Panc1 (cell line): ENCODE measurements around the gene WWTR1.

Experiments
- POLR2AphosphoS5 ChIP-seq: IDR thresholded peaks from 2 replicates; pipeline ENCODE4 v1.6.1; 2012; ENCODE audit warnings: mild to moderate bottlenecking, low read depth, low read length, moderate library complexity
- SIN3A ChIP-seq: IDR thresholded peaks from 2 replicates; pipeline ENCODE4 v1.6.1; 2012; ENCODE audit warnings: low read depth, mild to moderate bottlenecking, low read length, moderate library complexity, borderline replicate concordance; ENCODE audit not compliant: insufficient read depth
- TCF7L2 ChIP-seq: IDR thresholded peaks from 2 replicates; pipeline ENCODE4 v1.6.1; 2011; ENCODE audit warnings: mild to moderate bottlenecking, low read depth, low read length, inconsistent platforms
- TF ChIP-seq, protein P1 (sequence below): fragments of 450-650 bp; IDR thresholded peaks from 2 replicates; pipeline ENCODE4 v1.5.1; 2017; ENCODE audit warnings: mild to moderate bottlenecking
- TF ChIP-seq, protein P2 (sequence below), 2 experiments: IDR thresholded peaks; 2 replicates each; pipeline ENCODE4 v1.6.1; 2011 to 2012; ENCODE audit warnings: low read depth in 2 of 2, control low read depth in 1 of 2, low read length in 1 of 2, mild to moderate bottlenecking in 1 of 2, moderate library complexity in 1 of 2; ENCODE audit not compliant: insufficient read depth in 1 of 2

DNA sequence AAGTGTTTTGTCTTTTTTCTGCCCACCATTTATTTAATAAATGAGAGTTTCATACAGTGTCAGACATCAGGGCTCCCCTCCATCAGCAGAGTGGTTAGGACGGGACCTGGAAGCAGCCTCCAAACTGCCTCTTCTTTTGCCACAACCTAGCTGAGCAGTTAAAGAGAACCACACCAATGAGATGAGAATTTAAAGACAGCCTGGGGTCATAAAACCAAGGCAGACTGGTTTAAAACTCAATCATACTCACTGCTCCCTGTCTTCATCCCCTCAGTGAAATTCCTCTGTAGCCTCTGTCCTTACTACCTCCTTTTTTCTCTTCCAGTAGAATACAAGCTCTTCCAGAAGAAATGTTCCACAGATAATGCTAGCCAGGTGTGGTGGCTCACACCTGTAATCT is 78.7 kb downstream of the WWTR1 start:
- TF ChIP-seq, protein P1, sequence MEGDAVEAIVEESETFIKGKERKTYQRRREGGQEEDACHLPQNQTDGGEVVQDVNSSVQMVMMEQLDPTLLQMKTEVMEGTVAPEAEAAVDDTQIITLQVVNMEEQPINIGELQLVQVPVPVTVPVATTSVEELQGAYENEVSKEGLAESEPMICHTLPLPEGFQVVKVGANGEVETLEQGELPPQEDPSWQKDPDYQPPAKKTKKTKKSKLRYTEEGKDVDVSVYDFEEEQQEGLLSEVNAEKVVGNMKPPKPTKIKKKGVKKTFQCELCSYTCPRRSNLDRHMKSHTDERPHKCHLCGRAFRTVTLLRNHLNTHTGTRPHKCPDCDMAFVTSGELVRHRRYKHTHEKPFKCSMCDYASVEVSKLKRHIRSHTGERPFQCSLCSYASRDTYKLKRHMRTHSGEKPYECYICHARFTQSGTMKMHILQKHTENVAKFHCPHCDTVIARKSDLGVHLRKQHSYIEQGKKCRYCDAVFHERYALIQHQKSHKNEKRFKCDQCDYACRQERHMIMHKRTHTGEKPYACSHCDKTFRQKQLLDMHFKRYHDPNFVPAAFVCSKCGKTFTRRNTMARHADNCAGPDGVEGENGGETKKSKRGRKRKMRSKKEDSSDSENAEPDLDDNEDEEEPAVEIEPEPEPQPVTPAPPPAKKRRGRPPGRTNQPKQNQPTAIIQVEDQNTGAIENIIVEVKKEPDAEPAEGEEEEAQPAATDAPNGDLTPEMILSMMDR = no peak
- TF ChIP-seq POLR2AphosphoS5 = no peak
- TF ChIP-seq, protein P2, sequence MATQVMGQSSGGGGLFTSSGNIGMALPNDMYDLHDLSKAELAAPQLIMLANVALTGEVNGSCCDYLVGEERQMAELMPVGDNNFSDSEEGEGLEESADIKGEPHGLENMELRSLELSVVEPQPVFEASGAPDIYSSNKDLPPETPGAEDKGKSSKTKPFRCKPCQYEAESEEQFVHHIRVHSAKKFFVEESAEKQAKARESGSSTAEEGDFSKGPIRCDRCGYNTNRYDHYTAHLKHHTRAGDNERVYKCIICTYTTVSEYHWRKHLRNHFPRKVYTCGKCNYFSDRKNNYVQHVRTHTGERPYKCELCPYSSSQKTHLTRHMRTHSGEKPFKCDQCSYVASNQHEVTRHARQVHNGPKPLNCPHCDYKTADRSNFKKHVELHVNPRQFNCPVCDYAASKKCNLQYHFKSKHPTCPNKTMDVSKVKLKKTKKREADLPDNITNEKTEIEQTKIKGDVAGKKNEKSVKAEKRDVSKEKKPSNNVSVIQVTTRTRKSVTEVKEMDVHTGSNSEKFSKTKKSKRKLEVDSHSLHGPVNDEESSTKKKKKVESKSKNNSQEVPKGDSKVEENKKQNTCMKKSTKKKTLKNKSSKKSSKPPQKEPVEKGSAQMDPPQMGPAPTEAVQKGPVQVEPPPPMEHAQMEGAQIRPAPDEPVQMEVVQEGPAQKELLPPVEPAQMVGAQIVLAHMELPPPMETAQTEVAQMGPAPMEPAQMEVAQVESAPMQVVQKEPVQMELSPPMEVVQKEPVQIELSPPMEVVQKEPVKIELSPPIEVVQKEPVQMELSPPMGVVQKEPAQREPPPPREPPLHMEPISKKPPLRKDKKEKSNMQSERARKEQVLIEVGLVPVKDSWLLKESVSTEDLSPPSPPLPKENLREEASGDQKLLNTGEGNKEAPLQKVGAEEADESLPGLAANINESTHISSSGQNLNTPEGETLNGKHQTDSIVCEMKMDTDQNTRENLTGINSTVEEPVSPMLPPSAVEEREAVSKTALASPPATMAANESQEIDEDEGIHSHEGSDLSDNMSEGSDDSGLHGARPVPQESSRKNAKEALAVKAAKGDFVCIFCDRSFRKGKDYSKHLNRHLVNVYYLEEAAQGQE (IDR thresholded peaks at IDR 0.05; ENCODE audit: insufficient read depth in 1 of 2, low read depth in 2 of 2, low read length in 1 of 2) = no peak
- no peak for TF ChIP-seq SIN3A
- no peak for TF ChIP-seq TCF7L2
